HG03159 (cell line): Measurements from ENCODE around the gene TYK2.
"Not testable (repeated sequence)": the region's sequence is repeated elsewhere in the genome, so short reads cannot be mapped to it uniquely, and the experiment has no call there.

Source experiments
- ATAC-seq: cut with Tn5 transposase; IDR thresholded peaks from one replicate; pipeline ENCODE4 v1.9.1; 2021; ENCODE audit warnings: mild to moderate bottlenecking, moderate library complexity; ENCODE audit not compliant: unreplicated experiment

Gene TYK2

GRCh38 chr19:10378124-10378523 is 2.2 kb downstream of the TYK2 start:
- ATAC-seq = no peak

GRCh38 chr19:10377140-10377640 is 3.2 kb downstream of the TYK2 start:
- ATAC-seq = not testable (repeated sequence)

- ATAC-seq = no peak
Observed at GRCh38 chr19:10374931-10375330, 5.4 kb downstream of the TYK2 start.

GRCh38 chr19:10372690-10373089 is 7.7 kb downstream of the TYK2 start:
- ATAC-seq = no peak

- no peak for ATAC-seq
Observed at GRCh38 chr19:10368101-10368803, 12.1 kb downstream of the TYK2 start.

- not testable (repeated sequence) for ATAC-seq
Observed at GRCh38 chr19:10366950-10367512, 13.3 kb downstream of the TYK2 start.

GRCh38 chr19:10365518-10365917 is 14.9 kb downstream of the TYK2 start:
- ATAC-seq = no peak

GRCh38 chr19:10364644-10365043 is 15.7 kb downstream of the TYK2 start:
- no peak for ATAC-seq

GRCh38 chr19:10363789-10364281 is 16.5 kb downstream of the TYK2 start:
- no peak for ATAC-seq

- no peak for ATAC-seq
Observed at GRCh38 chr19:10362259-10362658, 18.1 kb downstream of the TYK2 start.

- no peak for ATAC-seq
Observed at GRCh38 chr19:10361569-10362011, 18.8 kb downstream of the TYK2 start.

- ATAC-seq = no peak
Observed at GRCh38 chr19:10356431-10356830, 23.9 kb downstream of the TYK2 start.

- ATAC-seq = no peak
Observed at GRCh38 chr19:10353793-10354391, 26.5 kb downstream of the TYK2 start.

GRCh38 chr19:10352764-10353671 is 27.4 kb downstream of the TYK2 start:
- no peak for ATAC-seq

GRCh38 chr19:10346509-10346908 is 33.9 kb downstream of the TYK2 start:
- no peak for ATAC-seq

- no peak for ATAC-seq
Observed at GRCh38 chr19:10344780-10345179, 35.6 kb downstream of the TYK2 start.

- no peak for ATAC-seq
Observed at GRCh38 chr19:10343495-10343894, 36.9 kb downstream of the TYK2 start.

- no peak for ATAC-seq
Observed at GRCh38 chr19:10339977-10340376, 40.4 kb downstream of the TYK2 start.

GRCh38 chr19:10339380-10339960 is 40.9 kb downstream of the TYK2 start, which contains the start of gene ICAM3:
ICAM3 (minus strand) TSS chr19:10339624; CDS start chr19:10339614, 10 bp downstream.
- ATAC-seq = peak; percentile 79

GRCh38 chr19:10338940-10339339 is 41.4 kb downstream of the TYK2 start:
- ATAC-seq = no peak
